ENCODE data around the gene CMTM4. TPM values are rescaled to one million over a fixed set of nuclear protein-coding genes. Genes with fewer than 3 reads are reported as not detected.
"Not testable (repeated sequence)": the region's sequence is repeated elsewhere in the genome, so short reads cannot be mapped to it uniquely, and the experiment has no call there.

Gene CMTM4
- total RNA-seq, 1 donor from 2014 or later = 82.3 TPM

GRCh38 chr16:66614161-66614802 lies 82.3 kb downstream of the CMTM4 start:
- Mint-ChIP-seq H3K36me3 (ENCODE audit: insufficient read depth) (peaks cover 16% of the 10 kb centered on the region), H3K4me1 (ENCODE audit: low read depth) (peaks cover 8% of the 10 kb centered on the region), H3K4me3 (ENCODE audit: low read depth) (no peak overlapping the region), H3K9me3 (ENCODE audit: low read depth) (no peaks in the 10 kb centered on the region), H3K27ac (no peak overlapping the region), H3K27me3 (no peaks in the 10 kb centered on the region)
- no peak for TF ChIP-seq CTCF (IDR thresholded peaks at IDR 0.05; ENCODE audit: unreplicated experiment)
- no peak for DNase-seq (ENCODE audit: low spot score, unreplicated experiment)

- Mint-ChIP-seq H3K9me3 (ENCODE audit: low read depth) (no peaks in the 10 kb centered on the region), H3K27ac (no peak overlapping the region), H3K4me3 (ENCODE audit: low read depth) (no peak overlapping the region), H3K4me1 (ENCODE audit: low read depth) (peaks cover 1% of the 10 kb centered on the region), H3K27me3 (no peaks in the 10 kb centered on the region), H3K36me3 (ENCODE audit: insufficient read depth) (peaks cover 16% of the 10 kb centered on the region)
- no peak for TF ChIP-seq CTCF (IDR thresholded peaks at IDR 0.05; ENCODE audit: unreplicated experiment)
- DNase-seq (ENCODE audit: low spot score, unreplicated experiment) = no peak
Observed at GRCh38 chr16:66612422-66612821, 84.1 kb downstream of the CMTM4 start.

- H3K36me3 Mint-ChIP-seq (ENCODE audit: insufficient read depth) = peaks cover 16% of the 10 kb centered on the region
- not testable (repeated sequence) for H3K27me3 Mint-ChIP-seq; DNase-seq (ENCODE audit: low spot score, unreplicated experiment); H3K9me3 Mint-ChIP-seq (ENCODE audit: low read depth); H3K4me3 Mint-ChIP-seq (ENCODE audit: low read depth); H3K4me1 Mint-ChIP-seq (ENCODE audit: low read depth); H3K27ac Mint-ChIP-seq
Observed at GRCh38 chr16:66611911-66612310, 84.6 kb downstream of the CMTM4 start.

GRCh38 chr16:66610111-66610820 lies 86.3 kb downstream of the CMTM4 start:
- Mint-ChIP-seq H3K4me3 (ENCODE audit: low read depth) (no peak overlapping the region), H3K4me1 (ENCODE audit: low read depth) (peaks cover 1% of the 10 kb centered on the region), H3K9me3 (ENCODE audit: low read depth) (no peaks in the 10 kb centered on the region), H3K27ac (no peak overlapping the region), H3K27me3 (no peaks in the 10 kb centered on the region), H3K36me3 (ENCODE audit: insufficient read depth) (peaks cover 14% of the 10 kb centered on the region)
- DNase-seq (ENCODE audit: low spot score, unreplicated experiment) = no peak
- no peak for TF ChIP-seq CTCF (IDR thresholded peaks at IDR 0.05; ENCODE audit: unreplicated experiment)

GRCh38 chr16:66609139-66609510 lies 87.4 kb downstream of the CMTM4 start:
- Mint-ChIP-seq H3K4me3 (ENCODE audit: low read depth) (no peak overlapping the region), H3K9me3 (ENCODE audit: low read depth) (no peaks in the 10 kb centered on the region), H3K27ac (no peak overlapping the region), H3K27me3 (no peaks in the 10 kb centered on the region), H3K4me1 (ENCODE audit: low read depth) (peaks cover 1% of the 10 kb centered on the region), H3K36me3 (ENCODE audit: insufficient read depth) (peaks cover 11% of the 10 kb centered on the region)
- no peak for DNase-seq (ENCODE audit: low spot score, unreplicated experiment)
- TF ChIP-seq CTCF (IDR thresholded peaks at IDR 0.05; ENCODE audit: unreplicated experiment) = no peak

Data from progenitor cell of endocrine pancreas (in vitro differentiated cells).